GM19023 (cell line): ENCODE measurements around the gene PHPT1.
A peak's percentile ranks its signal among the peaks of the same experiment; 100 is the strongest.
"Not testable (repeated sequence)": the region's sequence is repeated elsewhere in the genome, so short reads cannot be mapped to it uniquely, and the experiment has no call there.

Experiments used
- ATAC-seq: cut with Tn5 transposase; IDR thresholded peaks from one replicate; pipeline ENCODE4 v1.9.1; 2021; ENCODE audit warnings: mild to moderate bottlenecking, moderate library complexity; ENCODE audit not compliant: unreplicated experiment

The PHPT1 gene

DNA sequence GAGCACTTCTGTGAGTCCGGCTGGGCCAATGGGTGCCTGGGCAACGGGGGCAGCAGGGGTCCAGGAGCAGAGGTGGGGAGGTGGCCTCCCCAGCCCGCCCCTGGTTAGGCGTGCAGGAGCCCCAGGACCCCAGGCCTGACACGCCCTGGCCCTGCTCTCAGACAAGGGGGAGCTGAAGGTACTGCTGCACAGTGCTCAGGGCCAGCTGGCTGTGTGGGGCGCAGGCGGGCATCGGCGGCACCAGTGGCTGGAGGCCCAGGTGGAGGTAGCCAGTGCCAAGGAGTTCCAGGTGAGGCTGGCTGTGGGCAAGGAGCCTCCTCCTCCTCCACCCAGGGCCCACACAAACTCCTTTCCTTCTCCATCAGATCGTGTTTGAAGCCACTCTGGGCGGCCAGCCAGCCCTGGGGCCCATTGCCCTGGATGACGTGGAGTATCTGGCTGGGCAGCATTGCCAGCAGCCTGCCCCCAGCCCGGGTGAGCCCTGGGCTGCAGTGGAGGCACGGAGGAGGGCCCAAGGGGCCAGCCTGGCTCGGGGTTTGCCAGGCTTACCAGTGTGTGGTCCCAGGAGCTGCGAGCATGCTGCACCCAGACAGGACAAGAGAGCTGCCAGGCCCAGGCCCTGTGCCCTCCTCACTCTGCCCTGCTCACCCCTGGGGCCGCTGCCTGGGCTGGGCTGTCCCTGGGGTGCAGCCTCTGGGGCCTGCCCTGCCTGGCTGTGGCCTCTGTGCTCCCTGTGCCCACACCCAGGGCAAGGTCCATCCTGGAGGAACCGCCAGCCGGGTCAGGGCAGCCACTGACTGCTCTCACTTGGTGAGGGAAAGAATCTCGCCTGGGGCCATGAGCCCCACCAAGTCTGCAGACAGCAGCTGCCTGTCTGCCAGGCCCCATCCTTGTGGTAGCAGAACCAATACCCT, 9.9 kb downstream of the PHPT1 start:
- no peak for ATAC-seq

DNA sequence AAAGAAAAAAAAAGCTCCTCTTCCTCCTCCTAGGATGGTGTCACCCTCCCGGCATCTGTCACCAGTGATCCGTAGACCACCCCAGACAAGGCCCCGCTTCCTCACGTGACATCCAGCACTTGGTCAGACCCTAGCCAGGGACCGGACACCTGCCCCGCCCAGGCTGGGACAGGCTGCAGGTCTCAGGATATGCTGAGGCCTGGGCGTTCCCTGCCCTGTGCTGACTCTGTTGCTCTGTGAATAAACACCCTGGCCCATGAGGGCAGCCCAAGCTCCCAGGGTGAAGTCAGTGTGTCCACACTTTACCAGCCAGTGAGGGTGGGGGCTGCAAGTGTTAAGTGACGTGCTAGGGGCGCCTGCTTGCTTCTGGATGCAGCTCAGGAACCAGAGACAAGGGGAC, 11.3 kb downstream of the PHPT1 start:
- ATAC-seq = no peak

DNA sequence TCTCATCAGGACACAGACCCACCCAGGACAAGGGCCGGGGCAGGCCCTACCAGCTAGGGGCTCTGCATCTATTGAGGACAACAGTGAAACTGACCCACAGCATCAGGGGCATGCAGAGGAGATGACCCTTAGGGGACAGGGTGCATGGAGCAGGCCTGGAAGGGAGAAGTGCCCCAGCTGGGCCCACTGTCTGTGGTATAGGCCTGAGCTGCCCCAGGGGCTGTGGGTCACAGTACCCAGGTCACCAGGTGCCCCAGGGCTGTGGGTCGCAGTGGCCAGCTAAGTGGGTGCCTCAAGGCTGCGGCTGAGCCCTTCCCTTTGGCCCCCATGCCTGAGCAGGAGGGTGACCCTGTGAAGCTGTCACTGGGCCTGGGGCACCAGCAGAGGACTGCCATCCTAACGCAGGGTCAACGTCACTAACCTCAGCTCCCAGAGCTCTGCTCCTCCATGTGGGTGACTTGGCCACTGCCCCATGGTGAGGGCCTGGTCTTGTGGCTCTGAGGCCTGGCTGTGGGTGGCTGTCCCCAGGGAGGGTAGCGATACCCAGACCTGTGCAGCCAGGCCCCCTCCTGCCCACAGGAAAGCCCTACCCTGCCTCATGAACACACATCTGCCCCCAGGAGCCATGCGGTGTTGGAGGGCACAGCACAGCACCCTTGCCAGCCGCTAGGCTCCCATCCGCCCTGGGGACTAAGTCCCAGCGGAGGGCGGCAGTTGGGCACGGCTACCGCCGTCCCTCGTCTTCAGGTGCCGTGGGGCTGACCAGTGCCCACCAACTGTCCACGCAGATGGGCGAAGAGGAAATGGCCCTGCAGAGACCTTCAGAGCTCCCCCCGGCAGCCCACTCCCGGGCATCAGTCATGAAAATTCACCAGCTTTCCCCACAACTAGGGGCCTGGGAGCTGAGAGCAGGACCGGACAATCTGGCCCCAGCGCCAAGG, 12.0 kb downstream of the PHPT1 start:
- ATAC-seq = no peak

- no peak for ATAC-seq
Measured at GRCh38 chr9:136861874-136862457, 12.8 kb downstream of the PHPT1 start.

- ATAC-seq = no peak
Measured at GRCh38 chr9:136862849-136863622, 13.8 kb downstream of the PHPT1 start.

GRCh38 chr9:136863623-136864273, 14.5 kb downstream of the PHPT1 start:
- ATAC-seq = no peak

DNA sequence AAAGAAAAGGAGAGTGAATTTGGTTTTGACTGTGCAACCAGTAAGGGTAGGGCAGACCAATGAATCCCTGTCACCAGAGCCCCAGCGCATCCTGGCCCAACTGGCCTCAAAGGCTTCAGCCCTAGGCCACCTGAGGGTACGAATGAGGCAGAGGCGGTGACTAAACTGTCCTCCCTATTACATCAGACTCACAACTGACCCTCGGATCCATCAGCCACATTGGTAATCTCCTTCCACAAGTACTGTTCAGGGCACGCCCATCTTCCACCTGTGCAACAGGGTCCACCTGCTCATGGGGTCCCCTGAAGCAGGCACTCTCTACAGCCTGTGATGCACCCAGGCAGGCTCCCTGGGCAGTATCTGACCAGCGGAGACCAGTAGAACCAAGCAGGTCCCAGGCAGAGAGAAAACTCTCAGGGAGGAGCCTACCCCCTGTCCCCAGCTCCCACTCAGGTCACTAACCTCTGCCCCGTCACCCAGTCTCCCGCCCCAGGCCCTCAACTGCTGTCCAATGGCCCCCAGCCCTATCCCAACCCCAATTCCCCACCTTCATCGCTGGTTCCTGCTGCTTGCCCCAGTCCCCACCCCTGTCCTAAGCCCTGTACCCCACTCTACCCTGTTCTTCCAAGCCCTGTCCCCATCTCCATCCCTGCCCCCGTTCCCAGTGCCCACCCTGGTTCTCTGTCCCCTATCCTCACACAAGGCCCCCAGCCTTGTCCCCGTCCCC, 16.0 kb downstream of the PHPT1 start:
- ATAC-seq = no peak

GRCh38 chr9:136865768-136866103, 16.5 kb downstream of the PHPT1 start:
- ATAC-seq = no peak

- not testable (repeated sequence) for ATAC-seq
Measured at GRCh38 chr9:136866898-136867421, 17.8 kb downstream of the PHPT1 start.

GRCh38 chr9:136867480-136867879, 18.3 kb downstream of the PHPT1 start:
- no peak for ATAC-seq

DNA sequence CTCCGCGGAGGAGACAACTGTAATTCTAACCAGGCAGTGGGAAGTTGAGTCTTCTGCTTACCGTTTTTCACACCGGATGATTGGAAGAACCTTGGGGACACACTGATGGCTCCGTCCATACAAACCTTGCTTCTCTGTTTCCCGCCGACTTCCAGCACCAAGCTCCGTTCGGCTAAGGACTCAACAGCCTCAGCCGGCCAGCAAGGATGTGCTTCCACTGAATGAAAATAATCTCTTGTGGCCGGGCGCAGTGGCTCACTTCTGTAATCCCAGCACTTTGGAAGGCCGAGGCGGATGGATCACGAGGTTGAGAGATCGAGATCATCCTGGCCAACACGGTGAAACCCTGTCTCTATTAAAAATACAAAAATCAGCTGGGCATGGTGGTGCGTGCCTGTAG, 18.7 kb downstream of the PHPT1 start:
- no peak for ATAC-seq

DNA sequence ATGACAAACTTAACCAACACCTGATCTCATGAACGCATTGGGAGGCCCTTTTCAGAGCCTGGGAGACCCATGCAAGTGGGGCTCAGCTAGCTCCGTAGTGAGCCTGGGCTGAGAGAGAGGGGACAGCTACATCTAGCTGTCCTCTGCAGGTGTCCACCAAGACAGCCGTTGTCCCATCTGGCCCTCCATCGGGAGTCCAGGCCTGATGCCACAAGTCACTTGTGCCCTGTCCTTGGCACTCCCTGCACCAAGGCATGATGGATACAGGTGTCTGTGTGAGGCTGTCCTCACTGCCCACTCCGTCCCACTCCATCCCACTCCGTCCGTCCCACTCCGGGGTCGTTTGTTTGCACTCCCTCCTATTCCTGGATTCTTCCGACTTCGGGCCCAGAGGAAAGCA, 19.4 kb downstream of the PHPT1 start:
- ATAC-seq = no peak

DNA sequence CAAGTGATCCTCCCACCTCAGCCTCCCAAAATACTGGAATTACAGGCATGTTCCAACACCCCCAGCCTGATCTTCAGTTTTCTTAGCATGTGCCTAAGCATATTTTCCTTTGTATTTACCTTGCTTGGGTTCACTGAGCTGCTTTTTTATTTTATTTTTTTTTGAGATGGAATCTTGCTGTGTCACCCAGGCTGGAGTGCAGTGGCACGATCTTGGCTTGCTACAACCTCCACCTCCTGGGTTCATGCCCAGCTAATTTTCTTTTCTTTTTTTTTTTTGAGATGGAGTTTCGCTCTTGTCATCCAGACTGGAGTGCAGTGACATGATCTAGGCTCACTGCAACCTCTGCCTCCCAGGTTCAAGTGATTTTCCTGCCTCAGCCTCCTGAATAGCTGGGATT, 20.4 kb downstream of the PHPT1 start:
- ATAC-seq = not testable (repeated sequence)

DNA sequence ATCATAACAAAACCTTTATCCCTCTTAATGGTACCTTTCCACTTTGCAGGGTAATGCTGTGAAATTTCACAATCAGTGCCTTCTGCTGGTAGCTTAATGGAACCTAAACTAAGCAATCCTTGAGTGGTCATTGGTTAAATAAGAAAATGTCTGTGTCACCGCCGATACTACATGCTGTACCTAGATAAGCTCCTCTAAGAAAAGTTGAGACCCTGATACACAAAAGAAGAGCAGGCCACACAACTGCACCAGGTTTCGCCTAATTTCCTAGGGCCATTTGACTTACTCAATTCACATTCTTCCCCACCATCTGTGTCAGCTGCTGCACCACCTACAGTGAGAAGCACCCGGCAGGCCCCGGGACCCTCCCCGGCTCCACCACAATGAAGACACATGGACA, 25.9 kb downstream of the PHPT1 start:
- no peak for ATAC-seq

GRCh38 chr9:136876476-136876875, 27.3 kb downstream of the PHPT1 start:
- ATAC-seq = no peak

DNA sequence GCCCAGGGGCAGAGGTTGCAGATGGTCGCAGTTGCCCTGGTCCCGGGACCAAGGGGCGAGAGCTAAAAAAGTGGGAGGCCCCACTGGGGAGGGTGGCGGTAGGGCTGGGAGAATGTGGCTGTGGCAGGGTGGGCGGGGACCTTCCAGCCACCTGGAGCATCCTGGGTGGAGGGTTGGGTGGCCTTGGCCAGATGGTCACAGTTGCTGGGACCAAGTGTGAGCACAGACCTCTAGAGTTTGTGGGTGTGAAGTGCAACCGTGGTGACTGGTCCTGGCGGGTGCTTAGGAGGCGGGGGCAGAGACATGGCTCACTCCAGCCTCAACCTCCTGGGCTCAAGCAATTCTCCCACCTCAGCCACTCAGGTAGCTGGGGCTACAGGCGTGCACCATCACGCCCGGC, 31.4 kb downstream of the PHPT1 start:
- no peak for ATAC-seq

DNA sequence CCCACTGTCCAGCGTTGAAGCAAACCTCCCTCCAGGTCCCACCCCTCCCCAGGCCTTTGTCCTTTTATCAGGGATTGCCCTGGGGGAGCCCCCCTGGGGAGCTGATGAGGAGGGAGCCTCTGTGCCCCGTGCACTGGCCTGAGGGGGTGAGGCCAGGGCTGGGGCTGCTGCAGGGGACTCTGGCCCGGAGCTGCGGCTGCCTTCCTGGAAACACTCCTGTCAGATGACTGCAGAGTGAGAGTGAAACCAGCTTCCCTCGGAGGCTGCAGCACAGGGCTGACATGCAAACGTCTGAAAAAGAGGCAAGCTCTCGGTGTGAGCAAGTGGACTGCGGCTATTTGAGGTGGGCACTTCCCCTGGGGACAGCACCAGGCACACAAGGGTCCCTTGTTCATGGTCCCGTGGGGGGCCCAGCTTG, 32.5 kb downstream of the PHPT1 start:
- no peak for ATAC-seq

DNA sequence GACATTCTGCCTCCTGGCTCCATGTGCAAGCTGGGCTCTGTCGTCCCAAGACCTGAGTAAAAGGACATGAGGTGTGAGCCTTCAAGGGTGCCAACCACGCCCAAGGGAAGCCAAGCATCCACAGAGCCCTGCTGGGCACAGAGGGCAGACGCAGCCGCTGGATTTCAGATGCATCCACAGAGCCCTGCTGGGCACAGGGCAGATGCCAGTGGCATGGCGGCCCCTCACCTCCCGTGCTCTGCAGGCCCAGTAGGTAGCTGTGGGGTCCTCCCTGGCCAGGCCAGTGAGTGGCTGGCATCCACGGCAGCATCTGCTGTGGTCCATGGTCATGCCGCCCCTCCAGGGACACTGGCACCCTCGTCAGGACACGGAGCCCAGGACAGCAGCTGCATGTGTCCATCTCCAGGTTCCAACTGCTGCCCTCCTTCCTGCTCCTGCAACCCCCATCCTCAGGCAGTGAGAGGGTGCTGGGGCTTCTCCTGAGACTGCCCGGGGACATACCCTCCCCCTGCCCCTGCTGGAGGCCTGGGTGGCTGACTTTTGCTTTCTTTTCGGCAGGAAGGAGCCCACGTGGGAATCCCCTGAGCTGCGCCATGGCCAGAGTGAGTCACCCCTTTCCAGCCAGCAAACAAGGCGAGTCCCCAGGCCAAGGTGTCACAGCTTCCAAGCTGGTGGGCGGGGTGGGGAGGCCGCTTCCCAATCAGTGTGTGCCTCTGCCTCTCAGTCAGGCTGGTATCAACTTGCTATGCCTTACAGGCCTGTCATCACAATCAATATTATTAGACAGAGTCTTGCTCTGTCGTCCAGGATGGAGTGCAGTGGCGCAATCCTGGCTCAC, 33.1 kb downstream of the PHPT1 start:
- peak; percentile 37 for ATAC-seq

DNA sequence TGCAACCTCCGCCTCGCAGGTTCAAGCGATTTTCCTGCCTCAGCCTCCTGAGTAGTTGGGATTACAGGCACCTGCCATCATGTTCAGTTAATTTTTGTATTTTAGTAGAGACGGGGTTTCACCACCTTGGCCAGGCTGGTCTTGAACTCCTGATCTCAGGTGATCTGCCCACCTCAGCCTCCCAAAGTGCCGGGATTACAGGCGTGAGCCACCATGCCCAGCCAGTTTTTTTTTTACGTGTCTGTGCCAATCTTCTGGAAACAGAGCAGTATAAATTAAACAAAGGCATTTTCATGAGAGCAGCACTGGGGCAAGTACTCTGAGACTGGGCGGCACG, 33.7 kb downstream of the PHPT1 start:
- not testable (repeated sequence) for ATAC-seq
